HCT116 (cell line): Measurements from ENCODE around the gene UBTD2. TPM values are rescaled to one million over a fixed set of nuclear protein-coding genes. Genes with fewer than 3 reads are reported as not detected.

Source experiments
- ATAC-seq: fragments of 200-7000 bp; cut with Tn5 transposase; 2 replicates; pipeline ENCODE4 v1.9.1; 2020; ENCODE audit warnings: mild to moderate bottlenecking, moderate library complexity
- BruUV-seq: library from RNA; stranded (reverse); fragments of 400-500 nt; replicated peaks from 2 replicates; lab custom pipeline; 2021; lab: Mats Ljungman, UMichigan
- CTCF ChIA-PET: fragments of 300-600 bp; sonication (Branson Sonifier 250); formaldehyde crosslinking; loops from one replicate; lab custom pipeline; 2021; ENCODE audit warnings: antibody characterized with exemption; lab: Charles Lee
- POLR2A ChIA-PET: fragments of 300-600, 350-600 bp; sonication (Branson Sonifier 250); formaldehyde crosslinking; loops from one replicate; lab custom pipeline; 2021; ENCODE audit warnings: antibody characterized with exemption; lab: Charles Lee
- RAD21 ChIA-PET, 2 experiments: fragments of 300-600 bp; sonication (Branson Sonifier 250); formaldehyde crosslinking; loops; one replicate each; lab custom pipeline; 2023; ENCODE audit warnings: low total read pairs in 2 of 2; ENCODE audit not compliant: uncharacterized antibody in 2 of 2, unreplicated experiment in 2 of 2, low non-redundant PET in 1 of 2; lab: Charles Lee
- DNase-seq: peaks from one replicate; pipeline ENCODE4 v3.0.0-alpha.2; 2010; ENCODE audit warnings: low read depth, low spot score
- H2AFZ ChIP-seq: fragments of 200-600 bp; shearing (Covaris generic), sonication (generic); 2 replicates; pipeline ENCODE4 v1.6.1; 2017; ENCODE audit warnings: low read depth, mixed run types, mixed read lengths, antibody characterized with exemption, low read length; ENCODE audit not compliant: poor library complexity, severe bottlenecking
- H3K27ac ChIP-seq: 2 replicates; pipeline ENCODE4 v1.5.1; 2012; ENCODE audit warnings: low read depth, low read length
- H3K27me3 ChIP-seq: fragments of 200-600 bp; sonication (generic); 2 replicates; pipeline ENCODE4 v1.6.1; 2016; ENCODE audit warnings: mixed run types, low read length, mixed read lengths; ENCODE audit not compliant: insufficient read depth
- H3K36me3 ChIP-seq, 2 experiments: fragments of 200-500 bp in 1 of 2; fragments of 200-600 bp in 1 of 2; sonication (Bioruptor generic) in 1 of 2; sonication (generic) in 1 of 2; 2 replicates each; pipeline versions ENCODE4 v1.5.1 to v1.6.1; 2014 to 2016; ENCODE audit warnings: low read length in 2 of 2, inconsistent platforms in 1 of 2, mixed read lengths in 1 of 2, mixed run types in 1 of 2; ENCODE audit not compliant: insufficient read depth in 2 of 2, control insufficient read depth in 1 of 2
- H3K4me1 ChIP-seq, 2 experiments: fragments of 200-600 bp in 1 of 2; sonication (generic) in 1 of 2; 2 replicates each; pipeline versions ENCODE4 v1.5.1 to v1.6.1; 2012 to 2017; ENCODE audit warnings: low read length in 2 of 2, inconsistent platforms in 1 of 2, mild to moderate bottlenecking in 1 of 2, mixed read lengths in 1 of 2, mixed run types in 1 of 2, moderate library complexity in 1 of 2; ENCODE audit not compliant: insufficient read depth in 2 of 2, control insufficient read depth in 1 of 2
- H3K4me2 ChIP-seq: fragments of 200-600 bp; sonication (generic); 2 replicates; pipeline ENCODE4 v1.6.1; 2017; ENCODE audit warnings: mixed run types, low read length, mixed read lengths
- H3K4me3 ChIP-seq, 2 experiments: fragments of 200-600 bp in 1 of 2; sonication (generic) in 1 of 2; replicated peaks in 1 of 2; 2 replicates each; pipeline ENCODE4 v1.5.1; 2011 to 2016; ENCODE audit warnings: low read length in 2 of 2, control low read depth in 1 of 2, low read depth in 1 of 2, mild to moderate bottlenecking in 1 of 2, mixed read lengths in 1 of 2, mixed run types in 1 of 2
- H3K79me2 ChIP-seq: fragments of 200-600 bp; sonication (generic); 2 replicates; pipeline ENCODE4 v1.6.1; 2017; ENCODE audit warnings: mild to moderate bottlenecking, mixed run types, low read length, moderate library complexity, mixed read lengths; ENCODE audit not compliant: insufficient read depth
- H3K9ac ChIP-seq: fragments of 200-600 bp; sonication (generic); 2 replicates; pipeline ENCODE4 v1.6.1; 2016; ENCODE audit warnings: low read length, mixed read lengths
- H3K9me2 ChIP-seq: fragments of 200-600 bp; sonication (generic), shearing (Covaris generic); 2 replicates; pipeline ENCODE4 v1.6.1; 2017; ENCODE audit warnings: mixed run types, mild to moderate bottlenecking, moderate library complexity; ENCODE audit not compliant: insufficient read depth
- H3K9me3 ChIP-seq, 2 experiments: fragments of 200-500 bp in 1 of 2; fragments of 200-600 bp in 1 of 2; sonication (Bioruptor generic) in 1 of 2; sonication (generic) in 1 of 2; 2 replicates each; pipeline ENCODE4 v1.6.1; 2014 to 2017; ENCODE audit warnings: low read length in 2 of 2, mixed read lengths in 2 of 2, inconsistent platforms in 1 of 2, low read depth in 1 of 2, mild to moderate bottlenecking in 1 of 2, mixed run types in 1 of 2, moderate library complexity in 1 of 2; ENCODE audit not compliant: control insufficient read depth in 1 of 2, insufficient read depth in 1 of 2
- H4K20me1 ChIP-seq: fragments of 200-600 bp; sonication (generic), shearing (Covaris generic); 2 replicates; pipeline ENCODE4 v1.6.1; 2017; ENCODE audit warnings: mixed run types, mild to moderate bottlenecking, moderate library complexity; ENCODE audit not compliant: insufficient read depth
- CBX3 ChIP-seq: IDR thresholded peaks from 2 replicates; pipeline ENCODE4 v1.6.1; 2012; ENCODE audit warnings: low read depth
- CEBPB ChIP-seq: IDR thresholded peaks from 2 replicates; pipeline ENCODE4 v1.6.1; 2012; ENCODE audit warnings: low read depth
- EGR1 ChIP-seq: IDR thresholded peaks from 2 replicates; pipeline ENCODE4 v1.6.1; 2012; ENCODE audit warnings: low read depth
- EZH2 ChIP-seq: fragments of 200-600 bp; sonication (generic); IDR thresholded peaks from 2 replicates; pipeline ENCODE4 v1.6.1; 2017; ENCODE audit warnings: antibody characterized with exemption, mixed run types
- FOSL1 ChIP-seq: IDR thresholded peaks from 2 replicates; pipeline ENCODE4 v1.6.1; 2012; ENCODE audit warnings: low read depth
- POLR2A ChIP-seq: IDR thresholded peaks from 2 replicates; pipeline ENCODE4 v1.7.0; 2011; ENCODE audit warnings: borderline replicate concordance; ENCODE audit not compliant: insufficient read depth, insufficient read length; ENCODE audit errors: extremely low read depth
- POLR2AphosphoS5 ChIP-seq: IDR thresholded peaks from 2 replicates; pipeline ENCODE4 v1.6.1; 2011; ENCODE audit warnings: mild to moderate bottlenecking, low read depth, low read length, moderate library complexity
- SIN3A ChIP-seq: IDR thresholded peaks from 2 replicates; pipeline ENCODE4 v1.6.1; 2012; ENCODE audit warnings: low read depth
- SP1 ChIP-seq: IDR thresholded peaks from 2 replicates; pipeline ENCODE4 v1.6.1; 2012; ENCODE audit warnings: low read depth
- SRF ChIP-seq: IDR thresholded peaks from 2 replicates; pipeline ENCODE4 v1.6.1; 2012; ENCODE audit warnings: low read depth
- TCF7L2 ChIP-seq: IDR thresholded peaks from 2 replicates; pipeline ENCODE4 v1.7.0; 2011; ENCODE audit warnings: borderline replicate concordance, inconsistent platforms; ENCODE audit not compliant: insufficient read depth, insufficient read length; ENCODE audit errors: extremely low read depth
- ZFX ChIP-seq: fragments of 450-650 bp; IDR thresholded peaks from 2 replicates; pipeline ENCODE4 v1.6.1; 2017
- ZNF274 ChIP-seq: fragments of 200-500 bp; sonication (Bioruptor generic); IDR thresholded peaks from 2 replicates; pipeline ENCODE4 v1.6.1; 2014; ENCODE audit warnings: mild to moderate bottlenecking, low read depth, low read length, inconsistent platforms
- intact Hi-C: fragments of 100-400 bp; cut with micrococcal nuclease; formaldehyde crosslinking; loops from 2 replicates; pipeline ENCODE4 v1.10.0; 2022
- total RNA-seq: library from RNA; stranded (reverse); gene quantifications from one replicate; pipeline ENCODE4 v1.2.1, GENCODE V29; 2021; ENCODE audit not compliant: unreplicated experiment
- TF ChIP-seq, protein P1 (sequence below): IDR thresholded peaks from 2 replicates; pipeline ENCODE4 v1.6.1; 2012
- TF ChIP-seq, protein P2 (sequence below): IDR thresholded peaks from 2 replicates; pipeline ENCODE4 v1.6.1; 2012
- TF ChIP-seq, protein P3 (sequence below): IDR thresholded peaks from 2 replicates; pipeline ENCODE4 v1.6.1; 2011; ENCODE audit warnings: mild to moderate bottlenecking, low read length, moderate library complexity; ENCODE audit not compliant: insufficient replicate concordance; ENCODE audit errors: extremely low read depth

Gene UBTD2
- total RNA-seq, 1 experiment from 2014 or later: 15.9 TPM

- RAD21 ChIA-PET: interaction anchor here (0.6 to 0.7 kb wide), 2 partner anchors 21 to 26 kb away, joined by 3 to 7 read pairs; no protein-coding TSS in a partner anchor
- H3K4me3 ChIP-seq: no peak overlapping the region
- no peaks in the 10 kb centered on the region; the same call in 1 of the 2 replicates for H4K20me1 ChIP-seq
- intact Hi-C loops: no loop called here
- no peaks in the 10 kb centered on the region for H3K9me2 ChIP-seq
- no TSS peak for BruUV-seq
- H3K9me3 ChIP-seq: no peaks in the 10 kb centered on the region
- ATAC-seq (no peak), DNase-seq (no peak)
- H2AFZ ChIP-seq: no peak overlapping the region
- H3K27me3 ChIP-seq: no peaks in the 10 kb centered on the region
- H3K27ac ChIP-seq: no peak overlapping the region
- peaks cover 0 to 3% of the 10 kb centered on the region in 2 experiments; a peak in 2 of 4 replicates for H3K36me3 ChIP-seq
- POLR2A ChIA-PET: no interaction called here
- CTCF ChIA-PET: no interaction called here
- H3K79me2 ChIP-seq: no peaks in the 10 kb centered on the region
- H3K4me2 ChIP-seq: no peak overlapping the region
- no peak overlapping the region for H3K9ac ChIP-seq
- 0 out of 4 replicates have a peak, but pooled peaks cover 0 to 7% of the 10 kb centered on the region in 2 experiments for H3K4me1 ChIP-seq
- TF ChIP-seq EZH2 (no peak), SRF (no peak), ZFX (no peak), FOSL1 (no peak), SIN3A (no peak), EGR1 (no peak), POLR2AphosphoS5 (no peak), SP1 (no peak), POLR2A (no peak), ZNF274 (no peak), CBX3 (no peak), CEBPB (no peak), TCF7L2 (no peak)
- TF ChIP-seq, protein P1, sequence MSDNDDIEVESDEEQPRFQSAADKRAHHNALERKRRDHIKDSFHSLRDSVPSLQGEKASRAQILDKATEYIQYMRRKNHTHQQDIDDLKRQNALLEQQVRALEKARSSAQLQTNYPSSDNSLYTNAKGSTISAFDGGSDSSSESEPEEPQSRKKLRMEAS: no peak
- TF ChIP-seq, protein P2, sequence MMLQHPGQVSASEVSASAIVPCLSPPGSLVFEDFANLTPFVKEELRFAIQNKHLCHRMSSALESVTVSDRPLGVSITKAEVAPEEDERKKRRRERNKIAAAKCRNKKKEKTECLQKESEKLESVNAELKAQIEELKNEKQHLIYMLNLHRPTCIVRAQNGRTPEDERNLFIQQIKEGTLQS: no peak
- TF ChIP-seq, protein P3, sequence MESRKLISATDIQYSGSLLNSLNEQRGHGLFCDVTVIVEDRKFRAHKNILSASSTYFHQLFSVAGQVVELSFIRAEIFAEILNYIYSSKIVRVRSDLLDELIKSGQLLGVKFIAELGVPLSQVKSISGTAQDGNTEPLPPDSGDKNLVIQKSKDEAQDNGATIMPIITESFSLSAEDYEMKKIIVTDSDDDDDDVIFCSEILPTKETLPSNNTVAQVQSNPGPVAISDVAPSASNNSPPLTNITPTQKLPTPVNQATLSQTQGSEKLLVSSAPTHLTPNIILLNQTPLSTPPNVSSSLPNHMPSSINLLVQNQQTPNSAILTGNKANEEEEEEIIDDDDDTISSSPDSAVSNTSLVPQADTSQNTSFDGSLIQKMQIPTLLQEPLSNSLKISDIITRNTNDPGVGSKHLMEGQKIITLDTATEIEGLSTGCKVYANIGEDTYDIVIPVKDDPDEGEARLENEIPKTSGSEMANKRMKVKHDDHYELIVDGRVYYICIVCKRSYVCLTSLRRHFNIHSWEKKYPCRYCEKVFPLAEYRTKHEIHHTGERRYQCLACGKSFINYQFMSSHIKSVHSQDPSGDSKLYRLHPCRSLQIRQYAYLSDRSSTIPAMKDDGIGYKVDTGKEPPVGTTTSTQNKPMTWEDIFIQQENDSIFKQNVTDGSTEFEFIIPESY: no peak
- TF ChIP-seq, all 23 proteins: peak for 0
These were observed 67.2 kb downstream of the UBTD2 start for GRCh38 chr5:172216345-172216744.
